GM12878 (cell line): ENCODE results near the gene ACTG1. TPM values are rescaled to one million over a fixed set of nuclear protein-coding genes. Genes with fewer than 3 reads are reported as not detected.
A peak's percentile ranks its signal among the peaks of the same experiment; 100 is the strongest.

Experiments
- ATF2 ChIP-seq: IDR thresholded peaks from 2 replicates; pipeline ENCODE4 v1.6.1; 2012; ENCODE audit warnings: low read length, inconsistent platforms
- BCL3 ChIP-seq: IDR thresholded peaks from 2 replicates; pipeline ENCODE4 v1.6.1; 2011; ENCODE audit warnings: borderline replicate concordance, low read depth, mild to moderate bottlenecking, moderate library complexity, low read length; ENCODE audit not compliant: insufficient read depth, poor library complexity, severe bottlenecking
- CBFB ChIP-seq: IDR thresholded peaks from 2 replicates; pipeline ENCODE4 v1.6.1; 2016; ENCODE audit warnings: antibody characterized with exemption, low read depth
- DPF2 ChIP-seq: fragments of 450-650 bp; IDR thresholded peaks from 2 replicates; pipeline ENCODE4 v1.6.1; 2017; ENCODE audit warnings: mild to moderate bottlenecking
- FOS ChIP-seq: IDR thresholded peaks from 3 replicates; pipeline ENCODE4 v1.6.1; 2011; ENCODE audit warnings: borderline replicate concordance; ENCODE audit not compliant: insufficient read length; ENCODE audit errors: extremely low read depth
- FOXM1 ChIP-seq: IDR thresholded peaks from 2 replicates; pipeline ENCODE4 v1.6.1; 2012; ENCODE audit warnings: low read depth, mild to moderate bottlenecking, inconsistent platforms, low read length, moderate library complexity
- HDAC6 ChIP-seq: fragments of 200-600 bp; sonication (generic); IDR thresholded peaks from one replicate; pipeline ENCODE4 v1.8.0; 2017; ENCODE audit warnings: antibody characterized with exemption; ENCODE audit not compliant: unreplicated experiment
- MLLT1 ChIP-seq: fragments of 450-650 bp; IDR thresholded peaks from 2 replicates; pipeline ENCODE4 v1.6.1; 2016; ENCODE audit warnings: mild to moderate bottlenecking
- MXI1 ChIP-seq: fragments of 150-350 bp; IDR thresholded peaks from 2 replicates; pipeline ENCODE4 v1.6.1; 2011; ENCODE audit warnings: low read depth, mild to moderate bottlenecking, inconsistent platforms, low read length, improper control_type of control experiment
- POLR2A ChIP-seq: IDR thresholded peaks from 2 replicates; pipeline ENCODE4 v1.6.1; 2011; ENCODE audit warnings: low read depth, mild to moderate bottlenecking, low read length
- POLR2AphosphoS5 ChIP-seq: IDR thresholded peaks from 2 replicates; pipeline ENCODE4 v1.6.1; 2011; ENCODE audit warnings: mild to moderate bottlenecking, low read length, inconsistent platforms
- POU2F2 ChIP-seq: IDR thresholded peaks from 3 replicates; pipeline ENCODE4 v1.6.1; 2011; ENCODE audit warnings: low read depth, mild to moderate bottlenecking, low read length, borderline replicate concordance
- PRDM15 ChIP-seq: fragments of 450-650 bp; formaldehyde crosslinking; IDR thresholded peaks from 2 replicates; pipeline ENCODE4 v1.4.0; 2020; ENCODE audit warnings: mild to moderate bottlenecking, moderate library complexity
- RELB ChIP-seq: fragments of 450-650 bp; IDR thresholded peaks from 2 replicates; pipeline ENCODE4 v1.6.1; 2017; ENCODE audit warnings: low read depth, mild to moderate bottlenecking, moderate library complexity
- SMAD5 ChIP-seq: IDR thresholded peaks from 2 replicates; pipeline ENCODE4 v1.6.1; 2016; ENCODE audit warnings: antibody characterized with exemption, low read depth
- SMARCA5 ChIP-seq: fragments of 450-650 bp; IDR thresholded peaks from 2 replicates; pipeline ENCODE4 v1.6.1; 2017; ENCODE audit warnings: mild to moderate bottlenecking
- SRF ChIP-seq, 2 experiments: IDR thresholded peaks; 2 replicates each; pipeline ENCODE4 v1.6.1; 2011; ENCODE audit warnings: low read depth in 2 of 2, low read length in 2 of 2, mild to moderate bottlenecking in 1 of 2, moderate library complexity in 1 of 2
- TBL1XR1 ChIP-seq: IDR thresholded peaks from 2 replicates; pipeline ENCODE4 v1.6.1; 2012; ENCODE audit warnings: low read depth, low read length, improper control_type of control experiment
- polyA plus RNA-seq, 11 experiments: library from polyadenylated mRNA; depleted of rRNA in 4 of 11; unstranded in 6 of 11; stranded (reverse) in 5 of 11; fragments of >200 nt; fragmentation: Nextera tagmentation in 4 of 11; fragmentation: Illumina TruSeq in 1 of 11; extraction: Ambion mirVana in 4 of 11; extraction: Trizol in 1 of 11; gene quantifications; 1 replicate in 1 of 11; 2 replicates in 10 of 11; pipeline versions ENCODE4 v1.2.1 to v1.2.3, GENCODE V29; 2011 to 2016; ENCODE audit warnings: inconsistent platforms in 2 of 11, missing spikeins in 2 of 11, low read depth in 1 of 11
- total RNA-seq, 4 experiments: library from RNA; depleted of rRNA in 3 of 4; stranded (reverse); fragments of >200 nt in 3 of 4; fragmentation: Illumina TruSeq in 1 of 4; extraction: Trizol in 1 of 4; gene quantifications; 2 replicates each; pipeline versions ENCODE4 v1.2.1 to v1.2.3, GENCODE V29; 2013 to 2021

ACTG1 gene
- total and polyA plus RNA-seq, 10 of the 15 experiments (the other 5 are each of a cell fraction or from before 2014, with no cell fraction given) = 810 to 6,105 (median 3,650) TPM

GRCh38 chr17:81513372-81513752 is 763 bp upstream of the ACTG1 start (continued):
- TF ChIP-seq RELB (0 out of 2 replicates have a peak, but pooled peaks have one; percentile 24), ATF2 (no peak), BCL3 (no peak), CBFB (peak; percentile 81; the same call in 1 of the 2 replicates), DPF2 (no peak), MLLT1 (peak; percentile 77), TBL1XR1 (no peak), POU2F2 (peak; percentile 26; the same call in 1 of the 3 replicates), SMARCA5 (no peak), FOXM1 (no peak), SMAD5 (no peak), POLR2A (peak; percentile 59), PRDM15 (CRISPR knock-in tag) (no peak), HDAC6 (peak; percentile 3), POLR2AphosphoS5 (peak; percentile 82), SRF (IDR thresholded peaks at IDR 0.05; ENCODE audit: low read depth in 2 of 2, low read length in 2 of 2) (no peak), FOS (no peak), MXI1 (peak; percentile 6; the same call in 1 of the 2 replicates)
